HCT116 (cell line): Measurements from ENCODE around the gene FAM181A. TPM values are rescaled to one million over a fixed set of nuclear protein-coding genes. Genes with fewer than 3 reads are reported as not detected.

Experiments
- ATAC-seq: fragments of 200-7000 bp; cut with Tn5 transposase; 2 replicates; pipeline ENCODE4 v1.9.1; 2020; ENCODE audit warnings: mild to moderate bottlenecking, moderate library complexity
- BruUV-seq: library from RNA; stranded (reverse); fragments of 400-500 nt; replicated peaks from 2 replicates; lab custom pipeline; 2021; lab: Mats Ljungman, UMichigan
- CTCF ChIA-PET: fragments of 300-600 bp; sonication (Branson Sonifier 250); formaldehyde crosslinking; loops from one replicate; lab custom pipeline; 2021; ENCODE audit warnings: antibody characterized with exemption; lab: Charles Lee
- POLR2A ChIA-PET: fragments of 300-600, 350-600 bp; sonication (Branson Sonifier 250); formaldehyde crosslinking; loops from one replicate; lab custom pipeline; 2021; ENCODE audit warnings: antibody characterized with exemption; lab: Charles Lee
- RAD21 ChIA-PET, 2 experiments: fragments of 300-600 bp; sonication (Branson Sonifier 250); formaldehyde crosslinking; loops; one replicate each; lab custom pipeline; 2023; ENCODE audit warnings: low total read pairs in 2 of 2; ENCODE audit not compliant: uncharacterized antibody in 2 of 2, unreplicated experiment in 2 of 2, low non-redundant PET in 1 of 2; lab: Charles Lee
- DNase-seq: peaks from one replicate; pipeline ENCODE4 v3.0.0-alpha.2; 2010; ENCODE audit warnings: low read depth, low spot score
- H2AFZ ChIP-seq: fragments of 200-600 bp; shearing (Covaris generic), sonication (generic); 2 replicates; pipeline ENCODE4 v1.6.1; 2017; ENCODE audit warnings: low read depth, mixed run types, mixed read lengths, antibody characterized with exemption, low read length; ENCODE audit not compliant: poor library complexity, severe bottlenecking
- H3K27ac ChIP-seq: 2 replicates; pipeline ENCODE4 v1.5.1; 2012; ENCODE audit warnings: low read depth, low read length
- H3K27me3 ChIP-seq: fragments of 200-600 bp; sonication (generic); 2 replicates; pipeline ENCODE4 v1.6.1; 2016; ENCODE audit warnings: mixed run types, low read length, mixed read lengths; ENCODE audit not compliant: insufficient read depth
- H3K36me3 ChIP-seq, 2 experiments: fragments of 200-500 bp in 1 of 2; fragments of 200-600 bp in 1 of 2; sonication (Bioruptor generic) in 1 of 2; sonication (generic) in 1 of 2; 2 replicates each; pipeline versions ENCODE4 v1.5.1 to v1.6.1; 2014 to 2016; ENCODE audit warnings: low read length in 2 of 2, inconsistent platforms in 1 of 2, mixed read lengths in 1 of 2, mixed run types in 1 of 2; ENCODE audit not compliant: insufficient read depth in 2 of 2, control insufficient read depth in 1 of 2
- H3K4me1 ChIP-seq, 2 experiments: fragments of 200-600 bp in 1 of 2; sonication (generic) in 1 of 2; 2 replicates each; pipeline versions ENCODE4 v1.5.1 to v1.6.1; 2012 to 2017; ENCODE audit warnings: low read length in 2 of 2, inconsistent platforms in 1 of 2, mild to moderate bottlenecking in 1 of 2, mixed read lengths in 1 of 2, mixed run types in 1 of 2, moderate library complexity in 1 of 2; ENCODE audit not compliant: insufficient read depth in 2 of 2, control insufficient read depth in 1 of 2
- H3K4me2 ChIP-seq: fragments of 200-600 bp; sonication (generic); 2 replicates; pipeline ENCODE4 v1.6.1; 2017; ENCODE audit warnings: mixed run types, low read length, mixed read lengths
- H3K4me3 ChIP-seq, 2 experiments: fragments of 200-600 bp in 1 of 2; sonication (generic) in 1 of 2; replicated peaks in 1 of 2; 2 replicates each; pipeline ENCODE4 v1.5.1; 2011 to 2016; ENCODE audit warnings: low read length in 2 of 2, control low read depth in 1 of 2, low read depth in 1 of 2, mild to moderate bottlenecking in 1 of 2, mixed read lengths in 1 of 2, mixed run types in 1 of 2
- H3K79me2 ChIP-seq: fragments of 200-600 bp; sonication (generic); 2 replicates; pipeline ENCODE4 v1.6.1; 2017; ENCODE audit warnings: mild to moderate bottlenecking, mixed run types, low read length, moderate library complexity, mixed read lengths; ENCODE audit not compliant: insufficient read depth
- H3K9ac ChIP-seq: fragments of 200-600 bp; sonication (generic); 2 replicates; pipeline ENCODE4 v1.6.1; 2016; ENCODE audit warnings: low read length, mixed read lengths
- H3K9me2 ChIP-seq: fragments of 200-600 bp; sonication (generic), shearing (Covaris generic); 2 replicates; pipeline ENCODE4 v1.6.1; 2017; ENCODE audit warnings: mixed run types, mild to moderate bottlenecking, moderate library complexity; ENCODE audit not compliant: insufficient read depth
- H3K9me3 ChIP-seq, 2 experiments: fragments of 200-500 bp in 1 of 2; fragments of 200-600 bp in 1 of 2; sonication (Bioruptor generic) in 1 of 2; sonication (generic) in 1 of 2; 2 replicates each; pipeline ENCODE4 v1.6.1; 2014 to 2017; ENCODE audit warnings: low read length in 2 of 2, mixed read lengths in 2 of 2, inconsistent platforms in 1 of 2, low read depth in 1 of 2, mild to moderate bottlenecking in 1 of 2, mixed run types in 1 of 2, moderate library complexity in 1 of 2; ENCODE audit not compliant: control insufficient read depth in 1 of 2, insufficient read depth in 1 of 2
- H4K20me1 ChIP-seq: fragments of 200-600 bp; sonication (generic), shearing (Covaris generic); 2 replicates; pipeline ENCODE4 v1.6.1; 2017; ENCODE audit warnings: mixed run types, mild to moderate bottlenecking, moderate library complexity; ENCODE audit not compliant: insufficient read depth
- CBX3 ChIP-seq: IDR thresholded peaks from 2 replicates; pipeline ENCODE4 v1.6.1; 2012; ENCODE audit warnings: low read depth
- CEBPB ChIP-seq: IDR thresholded peaks from 2 replicates; pipeline ENCODE4 v1.6.1; 2012; ENCODE audit warnings: low read depth
- ELF1 ChIP-seq: IDR thresholded peaks from 2 replicates; pipeline ENCODE4 v1.6.1; 2012; ENCODE audit warnings: low read depth, borderline replicate concordance
- EZH2phosphoT487 ChIP-seq: fragments of 200-600 bp; IDR thresholded peaks from 2 replicates; pipeline ENCODE4 v1.6.1; 2018; ENCODE audit warnings: antibody characterized with exemption, borderline replicate concordance
- FOSL1 ChIP-seq: IDR thresholded peaks from 2 replicates; pipeline ENCODE4 v1.6.1; 2012; ENCODE audit warnings: low read depth
- JUND ChIP-seq: IDR thresholded peaks from 2 replicates; pipeline ENCODE4 v1.6.1; 2012
- POLR2AphosphoS5 ChIP-seq: IDR thresholded peaks from 2 replicates; pipeline ENCODE4 v1.6.1; 2011; ENCODE audit warnings: mild to moderate bottlenecking, low read depth, low read length, moderate library complexity
- RAD21 ChIP-seq: IDR thresholded peaks from 2 replicates; pipeline ENCODE4 v1.6.1; 2012; ENCODE audit warnings: low read depth, mild to moderate bottlenecking
- SIN3A ChIP-seq: IDR thresholded peaks from 2 replicates; pipeline ENCODE4 v1.6.1; 2012; ENCODE audit warnings: low read depth
- SRF ChIP-seq: IDR thresholded peaks from 2 replicates; pipeline ENCODE4 v1.6.1; 2012; ENCODE audit warnings: low read depth
- TCF7L2 ChIP-seq: IDR thresholded peaks from 2 replicates; pipeline ENCODE4 v1.7.0; 2011; ENCODE audit warnings: borderline replicate concordance, inconsistent platforms; ENCODE audit not compliant: insufficient read depth, insufficient read length; ENCODE audit errors: extremely low read depth
- YY1 ChIP-seq: IDR thresholded peaks from 2 replicates; pipeline ENCODE4 v1.6.1; 2011; ENCODE audit warnings: low read length, low read depth, moderate library complexity, mild to moderate bottlenecking; ENCODE audit not compliant: insufficient replicate concordance; ENCODE audit errors: extremely low read depth
- ZFX ChIP-seq: fragments of 450-650 bp; IDR thresholded peaks from 2 replicates; pipeline ENCODE4 v1.6.1; 2017
- ZNF274 ChIP-seq: fragments of 200-500 bp; sonication (Bioruptor generic); IDR thresholded peaks from 2 replicates; pipeline ENCODE4 v1.6.1; 2014; ENCODE audit warnings: mild to moderate bottlenecking, low read depth, low read length, inconsistent platforms
- intact Hi-C: fragments of 100-400 bp; cut with micrococcal nuclease; formaldehyde crosslinking; loops from 2 replicates; pipeline ENCODE4 v1.10.0; 2022
- total RNA-seq: library from RNA; stranded (reverse); gene quantifications from one replicate; pipeline ENCODE4 v1.2.1, GENCODE V29; 2021; ENCODE audit not compliant: unreplicated experiment
- TF ChIP-seq, protein P1 (sequence below): IDR thresholded peaks from 2 replicates; pipeline ENCODE4 v1.6.1; 2012; ENCODE audit warnings: low read depth
- TF ChIP-seq, protein P2 (sequence below): IDR thresholded peaks from 2 replicates; pipeline ENCODE4 v1.6.1; 2011; ENCODE audit warnings: mild to moderate bottlenecking, low read length, moderate library complexity; ENCODE audit not compliant: insufficient replicate concordance; ENCODE audit errors: extremely low read depth
- TF ChIP-seq, protein P3 (sequence below): IDR thresholded peaks from 2 replicates; pipeline ENCODE4 v1.6.1; 2012
- TF ChIP-seq, protein P4 (sequence below): IDR thresholded peaks from 2 replicates; pipeline ENCODE4 v1.6.1; 2012
- TF ChIP-seq, protein P5 (sequence below), 3 experiments: fragments of 200-600 bp in 1 of 3; sonication (generic) in 1 of 3; IDR thresholded peaks in 2 of 3; conservative IDR thresholded peaks in 1 of 3; 2 replicates each; pipeline ENCODE4 v1.5.1; 2012 to 2017; ENCODE audit warnings: low read depth in 2 of 3, low read length in 2 of 3, antibody characterized with exemption in 1 of 3, borderline replicate concordance in 1 of 3, control low read depth in 1 of 3, mild to moderate bottlenecking in 1 of 3, mixed read lengths in 1 of 3, mixed run types in 1 of 3, moderate library complexity in 1 of 3; ENCODE audit not compliant: insufficient read depth in 1 of 3

The FAM181A gene
- total RNA-seq, 1 experiment from 2014 or later: not detected

DNA sequence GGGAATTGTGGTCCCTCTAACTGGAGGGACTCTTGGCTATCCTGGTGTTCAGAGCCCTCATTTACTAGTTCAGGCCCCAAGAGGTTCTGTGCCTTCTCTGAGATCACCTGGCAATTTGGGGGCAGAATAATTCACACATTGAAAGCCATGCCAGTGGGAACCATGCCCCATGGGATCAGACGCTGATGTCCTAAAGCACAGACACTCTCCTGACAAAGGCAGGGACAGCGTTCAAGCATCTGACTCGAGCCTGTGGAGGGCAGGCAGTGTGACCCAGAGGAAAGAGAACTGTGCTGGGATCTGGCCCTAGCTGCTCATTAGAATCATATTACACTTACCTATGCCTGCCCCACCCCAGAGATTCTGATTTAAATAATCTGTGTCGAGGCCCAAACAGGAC lies 51.6 kb downstream of the FAM181A start:
- POLR2A ChIA-PET: no interaction called here
- ATAC-seq (no peak), DNase-seq (no peak)
- Histone ChIP-seq H3K27me3 (no peaks in the 10 kb centered on the region), H3K9me2 (no peaks in the 10 kb centered on the region), H3K79me2 (no peaks in the 10 kb centered on the region), H2AFZ (no peak overlapping the region), H3K27ac (no peak overlapping the region), H3K9ac (no peak overlapping the region), H3K4me2 (no peak overlapping the region), H4K20me1 (no peaks in the 10 kb centered on the region), H3K4me1 (no peaks in the 10 kb centered on the region), H3K9me3 (no peaks in the 10 kb centered on the region), H3K36me3 (no peaks in the 10 kb centered on the region), H3K4me3 (no peak overlapping the region)
- TF ChIP-seq JUND (no peak), ELF1 (no peak), EZH2phosphoT487 (no peak), POLR2AphosphoS5 (no peak), FOSL1 (no peak), ZNF274 (no peak), TCF7L2 (no peak), SIN3A (no peak), ZFX (no peak), CBX3 (no peak), YY1 (no peak), SRF (no peak), CEBPB (no peak), RAD21 (no peak)
- TF ChIP-seq, protein P1, sequence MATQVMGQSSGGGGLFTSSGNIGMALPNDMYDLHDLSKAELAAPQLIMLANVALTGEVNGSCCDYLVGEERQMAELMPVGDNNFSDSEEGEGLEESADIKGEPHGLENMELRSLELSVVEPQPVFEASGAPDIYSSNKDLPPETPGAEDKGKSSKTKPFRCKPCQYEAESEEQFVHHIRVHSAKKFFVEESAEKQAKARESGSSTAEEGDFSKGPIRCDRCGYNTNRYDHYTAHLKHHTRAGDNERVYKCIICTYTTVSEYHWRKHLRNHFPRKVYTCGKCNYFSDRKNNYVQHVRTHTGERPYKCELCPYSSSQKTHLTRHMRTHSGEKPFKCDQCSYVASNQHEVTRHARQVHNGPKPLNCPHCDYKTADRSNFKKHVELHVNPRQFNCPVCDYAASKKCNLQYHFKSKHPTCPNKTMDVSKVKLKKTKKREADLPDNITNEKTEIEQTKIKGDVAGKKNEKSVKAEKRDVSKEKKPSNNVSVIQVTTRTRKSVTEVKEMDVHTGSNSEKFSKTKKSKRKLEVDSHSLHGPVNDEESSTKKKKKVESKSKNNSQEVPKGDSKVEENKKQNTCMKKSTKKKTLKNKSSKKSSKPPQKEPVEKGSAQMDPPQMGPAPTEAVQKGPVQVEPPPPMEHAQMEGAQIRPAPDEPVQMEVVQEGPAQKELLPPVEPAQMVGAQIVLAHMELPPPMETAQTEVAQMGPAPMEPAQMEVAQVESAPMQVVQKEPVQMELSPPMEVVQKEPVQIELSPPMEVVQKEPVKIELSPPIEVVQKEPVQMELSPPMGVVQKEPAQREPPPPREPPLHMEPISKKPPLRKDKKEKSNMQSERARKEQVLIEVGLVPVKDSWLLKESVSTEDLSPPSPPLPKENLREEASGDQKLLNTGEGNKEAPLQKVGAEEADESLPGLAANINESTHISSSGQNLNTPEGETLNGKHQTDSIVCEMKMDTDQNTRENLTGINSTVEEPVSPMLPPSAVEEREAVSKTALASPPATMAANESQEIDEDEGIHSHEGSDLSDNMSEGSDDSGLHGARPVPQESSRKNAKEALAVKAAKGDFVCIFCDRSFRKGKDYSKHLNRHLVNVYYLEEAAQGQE: no peak
- TF ChIP-seq, protein P2, sequence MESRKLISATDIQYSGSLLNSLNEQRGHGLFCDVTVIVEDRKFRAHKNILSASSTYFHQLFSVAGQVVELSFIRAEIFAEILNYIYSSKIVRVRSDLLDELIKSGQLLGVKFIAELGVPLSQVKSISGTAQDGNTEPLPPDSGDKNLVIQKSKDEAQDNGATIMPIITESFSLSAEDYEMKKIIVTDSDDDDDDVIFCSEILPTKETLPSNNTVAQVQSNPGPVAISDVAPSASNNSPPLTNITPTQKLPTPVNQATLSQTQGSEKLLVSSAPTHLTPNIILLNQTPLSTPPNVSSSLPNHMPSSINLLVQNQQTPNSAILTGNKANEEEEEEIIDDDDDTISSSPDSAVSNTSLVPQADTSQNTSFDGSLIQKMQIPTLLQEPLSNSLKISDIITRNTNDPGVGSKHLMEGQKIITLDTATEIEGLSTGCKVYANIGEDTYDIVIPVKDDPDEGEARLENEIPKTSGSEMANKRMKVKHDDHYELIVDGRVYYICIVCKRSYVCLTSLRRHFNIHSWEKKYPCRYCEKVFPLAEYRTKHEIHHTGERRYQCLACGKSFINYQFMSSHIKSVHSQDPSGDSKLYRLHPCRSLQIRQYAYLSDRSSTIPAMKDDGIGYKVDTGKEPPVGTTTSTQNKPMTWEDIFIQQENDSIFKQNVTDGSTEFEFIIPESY: no peak
- TF ChIP-seq, protein P3, sequence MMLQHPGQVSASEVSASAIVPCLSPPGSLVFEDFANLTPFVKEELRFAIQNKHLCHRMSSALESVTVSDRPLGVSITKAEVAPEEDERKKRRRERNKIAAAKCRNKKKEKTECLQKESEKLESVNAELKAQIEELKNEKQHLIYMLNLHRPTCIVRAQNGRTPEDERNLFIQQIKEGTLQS: no peak
- TF ChIP-seq, protein P4, sequence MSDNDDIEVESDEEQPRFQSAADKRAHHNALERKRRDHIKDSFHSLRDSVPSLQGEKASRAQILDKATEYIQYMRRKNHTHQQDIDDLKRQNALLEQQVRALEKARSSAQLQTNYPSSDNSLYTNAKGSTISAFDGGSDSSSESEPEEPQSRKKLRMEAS: no peak
- TF ChIP-seq, protein P5, sequence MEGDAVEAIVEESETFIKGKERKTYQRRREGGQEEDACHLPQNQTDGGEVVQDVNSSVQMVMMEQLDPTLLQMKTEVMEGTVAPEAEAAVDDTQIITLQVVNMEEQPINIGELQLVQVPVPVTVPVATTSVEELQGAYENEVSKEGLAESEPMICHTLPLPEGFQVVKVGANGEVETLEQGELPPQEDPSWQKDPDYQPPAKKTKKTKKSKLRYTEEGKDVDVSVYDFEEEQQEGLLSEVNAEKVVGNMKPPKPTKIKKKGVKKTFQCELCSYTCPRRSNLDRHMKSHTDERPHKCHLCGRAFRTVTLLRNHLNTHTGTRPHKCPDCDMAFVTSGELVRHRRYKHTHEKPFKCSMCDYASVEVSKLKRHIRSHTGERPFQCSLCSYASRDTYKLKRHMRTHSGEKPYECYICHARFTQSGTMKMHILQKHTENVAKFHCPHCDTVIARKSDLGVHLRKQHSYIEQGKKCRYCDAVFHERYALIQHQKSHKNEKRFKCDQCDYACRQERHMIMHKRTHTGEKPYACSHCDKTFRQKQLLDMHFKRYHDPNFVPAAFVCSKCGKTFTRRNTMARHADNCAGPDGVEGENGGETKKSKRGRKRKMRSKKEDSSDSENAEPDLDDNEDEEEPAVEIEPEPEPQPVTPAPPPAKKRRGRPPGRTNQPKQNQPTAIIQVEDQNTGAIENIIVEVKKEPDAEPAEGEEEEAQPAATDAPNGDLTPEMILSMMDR (IDR thresholded peaks at IDR 0.05 in 2 of 3, conservative IDR thresholded peaks at IDR 0.05 in 1 of 3; ENCODE audit: borderline replicate concordance in 1 of 3, insufficient read depth in 1 of 3, low read depth in 2 of 3, low read length in 2 of 3): no peak
- RAD21 ChIA-PET: no interaction called here
- no TSS peak for BruUV-seq
- CTCF ChIA-PET: no interaction called here
- intact Hi-C loops: no loop called here
